GM18907 (cell line): ENCODE results near the gene UBXN4.
"Not testable (repeated sequence)": the region's sequence is repeated elsewhere in the genome, so short reads cannot be mapped to it uniquely, and the experiment has no call there.

Source experiments
- ATAC-seq: cut with Tn5 transposase; IDR thresholded peaks from one replicate; pipeline ENCODE4 v1.9.1; 2021; ENCODE audit warnings: mild to moderate bottlenecking, moderate library complexity; ENCODE audit not compliant: unreplicated experiment

UBXN4 gene

DNA sequence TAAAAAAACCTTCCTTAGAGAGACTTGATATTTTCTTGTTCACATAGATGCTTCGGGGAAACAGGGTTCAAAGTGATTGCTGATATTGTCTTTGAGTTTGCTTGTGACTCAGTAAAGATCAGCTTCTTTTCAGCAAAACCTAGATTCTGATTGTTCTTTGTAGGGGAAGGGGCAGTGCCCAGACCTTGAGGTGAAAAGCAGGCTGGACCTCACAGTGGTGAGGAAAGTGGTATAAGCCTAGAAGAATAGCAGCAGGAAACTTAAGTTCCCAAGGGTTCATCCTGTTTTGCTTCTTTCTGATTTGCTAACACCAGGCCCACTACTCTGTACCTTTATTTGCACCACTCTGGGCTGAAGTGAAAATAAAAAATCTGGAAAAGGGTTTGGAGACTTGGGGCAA is 20.9 kb downstream of the UBXN4 start:
- no peak for ATAC-seq

DNA sequence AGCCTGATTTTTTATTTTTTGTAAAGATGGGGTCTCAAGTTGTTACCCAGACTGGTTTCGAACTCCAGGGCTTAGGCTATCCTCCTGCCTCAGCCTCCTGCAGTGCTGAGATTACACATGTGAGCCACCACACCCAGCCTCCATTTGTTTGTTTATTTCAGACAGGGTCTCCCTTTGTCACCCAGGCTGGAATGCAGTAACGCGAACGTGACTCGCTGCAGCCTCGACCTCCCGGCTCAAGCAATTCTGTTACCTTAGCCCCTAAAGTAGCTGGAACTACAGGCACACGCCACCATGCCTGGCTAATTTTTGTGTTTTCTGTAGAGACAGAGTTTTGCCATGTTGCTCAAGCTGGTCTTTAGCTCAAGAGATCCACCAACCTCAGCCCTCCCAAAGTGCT is 27.2 kb downstream of the UBXN4 start:
- ATAC-seq = no peak

DNA sequence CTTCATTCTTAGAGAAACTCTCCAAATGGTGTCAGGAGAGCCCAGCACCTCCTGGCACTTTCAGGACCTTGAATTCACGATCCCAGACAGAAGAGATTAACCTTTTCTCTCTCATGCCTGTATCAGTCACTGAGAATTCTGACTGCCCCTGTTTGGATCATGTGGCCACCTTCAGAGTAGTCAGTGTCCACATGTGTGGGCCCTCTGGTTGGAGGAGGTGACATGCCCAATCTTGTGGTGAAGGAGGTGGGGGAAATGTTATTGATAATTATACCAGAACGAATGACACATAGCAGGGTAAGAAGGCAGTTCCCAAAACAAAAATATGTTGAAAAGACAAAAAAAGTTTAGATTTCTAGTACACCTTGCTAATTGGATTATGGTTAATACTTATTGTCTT is 31.7 kb downstream of the UBXN4 start:
- no peak for ATAC-seq

DNA sequence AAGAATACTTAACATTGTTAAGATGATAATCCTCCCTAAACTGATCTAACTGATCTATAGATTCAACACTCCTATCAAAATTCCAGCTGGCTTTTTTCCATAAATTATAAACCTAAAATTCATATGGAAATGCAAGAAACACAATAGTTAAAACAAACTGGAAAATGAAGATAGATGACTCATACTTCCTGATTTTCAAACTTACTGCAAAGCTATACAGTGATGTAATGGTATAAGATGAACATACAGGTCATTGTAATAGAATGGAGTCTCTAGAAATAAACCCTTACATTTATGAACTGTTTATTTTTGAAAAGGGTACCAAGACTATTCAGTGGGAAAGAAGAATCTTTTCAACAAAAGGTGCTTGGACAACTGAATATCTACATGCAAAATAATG is 32.3 kb downstream of the UBXN4 start:
- ATAC-seq = no peak

DNA sequence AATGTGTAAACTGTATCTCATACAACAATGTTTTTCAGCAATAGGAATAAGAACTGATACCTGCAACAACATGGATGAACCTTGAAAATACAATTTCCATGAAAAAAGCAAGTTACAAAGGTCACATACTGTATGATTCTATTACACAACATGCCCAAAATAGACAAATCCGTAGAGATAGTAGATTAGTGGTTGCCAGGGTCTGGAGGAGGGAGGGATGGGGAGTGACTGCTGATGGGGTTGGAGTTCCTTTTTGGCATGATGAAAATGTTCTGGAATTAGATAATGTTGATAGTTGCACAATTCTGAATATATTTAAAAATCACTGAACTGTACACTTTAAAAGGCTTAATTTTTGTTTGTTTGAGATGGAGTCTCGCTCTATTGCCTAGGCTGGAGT is 33.8 kb downstream of the UBXN4 start:
- no peak for ATAC-seq

DNA sequence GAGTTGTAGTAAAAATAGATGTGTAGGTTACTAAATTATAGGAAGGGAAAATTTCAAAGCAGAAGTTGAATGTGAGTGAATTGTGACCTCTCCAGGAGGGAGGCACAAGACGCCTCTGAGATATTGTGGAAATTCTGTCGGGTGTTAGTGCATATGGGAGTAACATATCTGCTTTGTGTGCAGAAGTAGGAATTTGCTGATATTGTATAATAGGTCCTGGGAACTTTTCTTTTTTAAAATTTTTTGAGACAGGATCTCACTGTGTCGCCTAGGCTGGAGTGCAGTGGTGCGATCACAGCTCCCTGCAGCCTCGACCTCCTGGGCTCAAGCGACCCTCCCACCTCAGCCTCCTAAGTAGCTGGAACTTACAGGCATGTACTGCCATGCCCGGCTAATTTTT is 34.7 kb downstream of the UBXN4 start:
- no peak for ATAC-seq

DNA sequence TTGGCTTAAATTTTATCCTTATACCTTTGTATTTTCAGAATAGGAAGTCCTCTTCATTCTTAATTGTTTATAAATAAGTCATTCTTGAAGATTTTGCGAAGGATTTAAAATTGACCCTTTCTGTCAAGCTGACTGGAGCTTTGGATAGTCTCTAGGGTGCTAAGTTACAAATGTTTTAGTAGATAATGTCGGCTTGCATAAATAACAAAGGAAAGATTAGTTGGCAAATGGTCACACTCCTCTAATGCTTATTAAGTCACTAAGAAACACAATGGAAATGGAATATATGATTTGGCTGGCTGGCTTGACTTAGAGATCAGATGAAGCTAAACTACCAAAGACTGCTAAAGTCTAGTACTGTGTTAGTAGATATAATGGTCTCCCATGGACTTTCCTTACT is 40.6 kb downstream of the UBXN4 start:
- no peak for ATAC-seq

DNA sequence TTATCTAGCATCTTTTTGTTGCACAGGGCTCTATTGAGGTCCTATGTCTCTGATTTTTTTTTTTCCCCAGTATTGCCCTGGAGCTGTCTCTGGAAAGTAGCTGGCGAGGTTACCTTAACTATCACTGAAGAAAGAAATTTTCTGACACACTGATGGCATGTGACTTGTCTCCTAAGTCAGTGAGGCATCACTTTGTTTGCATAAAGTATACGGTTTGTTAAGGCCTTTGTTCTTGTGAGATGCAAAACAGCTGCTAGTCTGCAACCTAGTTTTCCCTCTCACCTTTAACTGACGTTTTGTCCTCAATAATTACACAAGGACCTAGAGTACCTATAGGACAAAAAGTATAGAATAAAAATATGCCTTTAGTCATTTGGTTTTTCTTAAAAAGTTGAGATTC is 41.8 kb downstream of the UBXN4 start:
- ATAC-seq = no peak

DNA sequence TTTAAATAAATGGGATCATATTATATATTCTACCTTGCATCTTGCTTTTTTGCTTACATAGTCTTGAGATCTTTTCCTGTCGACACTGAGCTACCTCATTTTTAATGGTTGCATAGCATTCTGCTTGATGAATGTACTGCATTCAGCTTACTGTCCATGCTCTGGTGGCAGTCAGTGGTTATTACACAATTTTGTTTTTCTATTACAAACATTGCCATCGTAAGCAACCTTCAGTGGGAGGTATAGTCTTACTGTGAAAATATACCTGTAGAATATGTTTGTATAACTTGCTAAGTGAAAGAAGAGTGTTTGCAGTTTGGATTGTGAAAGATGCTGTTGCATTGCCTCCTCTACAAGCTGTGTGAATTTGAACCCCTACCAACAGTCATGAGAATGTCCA is 43.4 kb downstream of the UBXN4 start:
- no peak for ATAC-seq

DNA sequence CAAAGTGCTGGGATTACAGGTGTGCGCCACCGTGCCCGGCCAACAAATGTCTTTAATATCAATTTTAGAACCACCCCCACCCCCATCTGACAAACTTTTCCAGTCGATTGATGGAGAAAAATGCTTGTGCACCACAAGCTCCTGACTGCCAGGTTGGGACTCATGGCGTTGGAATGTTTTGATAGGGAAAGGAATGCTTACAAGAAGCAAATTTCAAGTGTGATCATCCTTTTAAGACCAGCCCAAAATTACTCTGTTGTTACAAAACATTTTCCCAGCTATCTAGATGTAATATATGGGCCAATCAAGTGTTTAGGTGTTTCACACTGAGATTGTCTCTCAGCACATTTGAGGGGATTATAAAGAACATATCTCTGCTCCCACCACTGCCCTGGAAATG is 45.2 kb downstream of the UBXN4 start:
- ATAC-seq = no peak

DNA sequence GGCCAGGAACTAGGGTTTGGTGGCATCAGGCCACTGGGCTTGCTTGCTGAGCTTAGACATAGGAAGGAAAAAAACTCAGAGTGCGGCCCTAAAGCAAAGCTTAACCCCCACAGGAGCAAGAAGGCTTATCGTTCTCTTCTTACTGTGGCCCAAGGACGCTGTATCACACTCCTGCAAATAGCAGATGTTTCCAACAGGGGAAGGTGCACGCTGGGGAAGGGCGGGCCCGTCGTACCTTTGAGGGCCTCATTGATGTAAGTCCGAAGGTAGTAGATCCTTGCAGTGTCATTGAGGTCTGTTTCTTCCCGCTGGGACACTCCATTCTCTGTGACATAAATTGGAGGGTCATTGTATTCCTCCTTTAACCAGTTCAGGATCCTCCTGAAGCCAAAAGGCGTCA is 48.8 kb downstream of the UBXN4 start:
- no peak for ATAC-seq

DNA sequence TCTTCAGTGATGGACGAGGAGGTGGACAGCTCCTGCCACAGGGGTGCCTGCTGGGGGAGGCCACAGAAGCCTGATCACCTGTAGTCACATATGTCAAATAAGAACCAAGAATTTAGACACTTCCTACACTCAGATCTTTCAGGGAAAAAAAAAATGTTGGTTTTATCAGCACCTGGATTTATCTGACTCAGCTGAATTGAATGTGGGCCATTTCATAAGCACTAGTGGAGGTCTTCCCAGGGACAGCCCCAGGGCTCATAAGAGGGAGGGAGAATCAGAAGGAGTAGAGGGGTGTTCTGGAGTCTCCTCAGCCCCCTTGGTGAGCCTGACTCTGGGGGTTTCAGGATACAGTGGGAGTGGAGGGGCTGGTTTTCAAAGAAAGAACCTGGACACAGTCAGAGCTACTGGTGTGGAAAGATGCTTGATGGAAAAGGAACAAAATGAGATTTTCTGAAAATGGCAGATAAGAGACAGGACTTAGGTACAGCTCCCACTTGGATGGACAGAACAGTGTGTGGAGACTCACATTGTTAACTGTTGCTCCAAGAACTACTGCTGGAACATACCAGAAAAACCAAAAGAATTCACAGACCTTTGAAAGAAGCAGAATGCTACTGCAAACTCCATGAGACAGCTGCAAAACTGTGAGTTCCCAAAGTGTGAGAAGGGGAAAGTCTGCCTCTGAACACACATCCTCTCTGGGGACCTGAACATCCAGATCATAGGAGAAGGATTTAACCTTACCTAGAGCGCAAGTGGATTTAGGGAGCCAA is 49.9 kb downstream of the UBXN4 start:
- no peak for ATAC-seq

DNA sequence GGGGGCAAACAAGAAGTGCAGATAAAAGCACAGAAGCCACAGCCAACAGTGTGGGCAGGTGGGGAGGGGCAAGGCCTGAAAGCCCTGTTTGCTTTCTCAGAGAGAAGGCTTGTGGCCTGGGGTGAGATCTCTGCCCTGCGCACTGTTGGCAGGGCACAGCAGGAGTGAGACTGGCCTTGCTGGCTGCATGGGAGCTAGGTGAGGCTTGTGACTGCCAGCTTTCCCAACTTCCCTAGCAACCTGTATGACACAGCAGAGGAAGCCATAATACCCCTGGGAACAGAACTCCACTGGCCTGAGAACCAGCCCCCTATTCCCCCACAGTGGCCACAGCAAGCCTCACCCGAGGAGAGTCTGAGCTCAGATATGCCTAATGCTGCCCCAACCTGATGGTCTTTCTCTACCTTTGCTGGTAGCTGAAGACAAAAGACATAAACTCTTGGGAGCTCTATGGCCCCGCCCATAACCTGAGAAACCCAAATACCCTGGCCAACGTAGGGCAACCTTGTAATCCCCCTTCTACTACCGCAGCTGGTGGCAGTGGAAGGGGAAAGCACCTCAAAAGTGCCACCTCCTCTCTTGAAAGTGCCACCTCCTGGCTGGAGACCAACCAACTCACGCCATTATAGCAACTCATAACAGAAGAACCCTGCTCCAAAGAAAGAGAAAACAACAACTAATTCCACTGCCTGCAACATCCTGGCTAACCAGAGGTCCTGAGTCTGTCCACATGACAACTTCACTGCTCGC is 50.9 kb downstream of the UBXN4 start:
- peak; percentile 70 for ATAC-seq

DNA sequence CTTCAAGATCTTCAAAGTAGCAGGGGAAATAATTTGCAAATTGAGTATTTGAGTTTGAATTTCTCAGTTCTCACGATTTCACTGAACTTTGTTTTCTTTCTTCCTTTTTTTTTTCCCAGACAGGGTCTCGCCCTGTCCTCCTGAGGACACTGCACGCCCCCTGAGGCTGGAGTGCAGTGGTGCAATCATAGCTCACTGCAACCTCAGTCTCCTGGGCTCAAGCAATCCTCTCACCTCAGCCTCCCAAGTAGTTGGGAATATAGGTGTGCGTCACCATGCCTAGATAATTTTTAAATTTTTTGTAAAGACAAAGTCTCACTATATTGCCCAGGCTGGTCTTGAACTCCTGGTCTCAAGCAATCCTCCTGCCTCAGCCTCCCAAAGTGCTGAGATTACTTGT is 54.0 kb downstream of the UBXN4 start:
- ATAC-seq = not testable (repeated sequence)

DNA sequence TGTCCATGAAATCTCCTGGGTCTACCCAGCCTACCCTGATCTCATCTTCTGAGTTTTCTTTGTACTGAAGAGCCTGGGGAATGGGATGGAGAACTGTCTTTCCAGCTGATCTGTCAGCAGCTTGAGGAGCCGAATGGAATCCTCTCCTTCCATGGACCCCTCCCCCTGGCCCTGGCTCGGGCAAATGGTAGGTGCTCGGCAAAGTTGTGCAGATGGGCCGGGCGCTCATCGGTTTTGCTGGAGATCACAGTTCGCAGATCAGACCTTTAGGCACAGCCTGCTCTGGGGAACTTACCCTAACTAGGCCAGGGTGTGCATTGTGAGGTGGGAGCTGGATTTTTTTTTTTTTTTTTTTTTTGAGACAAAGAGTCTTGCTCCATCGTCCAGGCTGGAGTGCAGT is 55.0 kb downstream of the UBXN4 start:
- no peak for ATAC-seq

DNA sequence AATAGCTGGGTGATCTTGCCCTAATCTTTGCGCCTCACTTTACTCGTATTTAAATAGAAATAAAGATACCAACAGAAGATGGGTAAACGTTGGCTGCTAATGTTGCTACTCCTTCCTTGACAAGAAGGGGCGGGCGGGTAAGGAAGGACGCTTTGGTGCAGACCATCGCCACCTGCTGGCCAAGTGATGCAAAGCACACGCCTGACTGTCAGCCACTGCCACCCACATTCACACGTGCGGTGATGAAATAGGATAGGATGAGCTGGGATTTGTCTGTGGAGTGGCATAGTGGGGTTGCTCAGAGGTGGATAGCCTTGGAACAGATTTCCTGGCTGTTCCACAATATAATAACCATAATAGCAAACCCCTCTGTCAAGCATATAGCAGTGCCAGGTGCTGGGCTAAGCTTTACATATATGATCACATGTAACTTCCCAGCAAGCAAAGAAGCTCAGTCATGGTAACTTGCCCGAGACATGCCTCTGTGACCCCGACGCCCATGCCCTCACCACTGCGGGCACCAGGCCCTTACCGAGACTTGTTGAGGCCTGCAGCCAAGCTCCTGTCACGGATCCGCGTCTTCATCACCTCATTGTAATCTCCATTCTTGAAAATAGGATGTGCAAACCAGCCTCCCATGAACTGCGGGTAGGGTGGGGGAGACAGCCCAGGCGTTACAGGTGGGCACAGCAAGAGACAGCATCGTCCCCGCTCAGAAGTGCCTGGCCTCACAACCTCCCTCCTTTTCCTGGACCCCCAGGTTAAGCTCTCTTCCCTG is 56.0 kb downstream of the UBXN4 start:
- ATAC-seq = peak; percentile 61

DNA sequence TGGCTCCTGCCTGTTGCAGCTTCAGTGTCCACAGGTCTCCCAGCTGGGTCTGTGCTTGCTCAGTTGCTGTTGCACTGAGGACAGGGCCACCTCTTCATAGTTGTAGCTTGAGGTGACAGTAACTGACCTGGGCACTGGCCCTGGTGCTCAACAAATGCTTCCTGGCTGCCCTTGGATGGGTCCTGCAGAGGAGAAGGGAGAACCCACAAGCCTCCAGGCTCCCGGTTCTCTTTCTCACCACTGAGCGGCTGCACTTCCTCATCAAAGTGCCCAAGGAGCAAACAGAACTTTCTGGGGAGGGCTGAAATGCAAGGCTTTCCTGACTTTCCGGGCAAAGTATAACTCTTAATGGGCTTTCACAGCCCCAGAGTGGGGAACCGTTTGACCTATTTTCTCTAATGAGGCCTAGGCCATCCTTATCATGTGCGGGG is 56.6 kb downstream of the UBXN4 start:
- ATAC-seq = no peak

DNA sequence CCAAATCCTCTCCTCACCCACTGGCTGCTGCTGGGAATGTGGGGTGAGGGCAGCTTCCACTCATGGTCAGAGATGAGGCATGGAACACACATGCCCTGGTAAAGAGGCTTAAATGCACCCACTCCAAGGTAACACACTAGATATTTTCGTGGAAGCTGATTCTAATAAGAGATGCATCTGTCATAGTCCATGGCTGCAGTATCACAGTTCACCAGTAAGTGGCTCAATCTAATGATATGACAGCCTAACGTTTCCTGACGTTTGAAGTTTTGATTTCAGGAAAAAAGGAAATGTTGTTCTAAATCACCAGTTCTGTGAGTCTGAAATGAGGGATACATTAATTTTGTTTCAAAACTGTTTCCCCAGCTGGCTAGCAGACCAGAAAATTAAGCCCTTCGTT is 57.1 kb downstream of the UBXN4 start:
- no peak for ATAC-seq

DNA sequence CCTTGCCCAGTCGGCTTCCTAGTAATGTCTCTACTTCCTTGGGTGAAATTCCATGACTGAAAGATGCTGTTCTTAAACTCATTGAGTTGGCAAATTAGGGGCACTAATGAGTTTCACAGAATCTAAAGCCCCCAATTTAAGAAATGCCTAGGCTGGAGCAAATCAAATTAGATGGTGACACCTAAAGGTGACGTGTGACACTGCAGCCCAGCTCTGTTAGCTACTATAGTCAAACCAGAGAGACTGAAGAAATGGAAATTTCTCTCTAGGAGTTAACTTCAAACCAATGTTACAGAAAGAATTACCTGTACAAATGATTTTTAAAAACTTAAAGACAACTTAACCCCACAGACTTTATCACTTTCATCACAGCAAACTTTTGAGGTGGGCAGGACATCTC is 58.1 kb downstream of the UBXN4 start:
- ATAC-seq = no peak

DNA sequence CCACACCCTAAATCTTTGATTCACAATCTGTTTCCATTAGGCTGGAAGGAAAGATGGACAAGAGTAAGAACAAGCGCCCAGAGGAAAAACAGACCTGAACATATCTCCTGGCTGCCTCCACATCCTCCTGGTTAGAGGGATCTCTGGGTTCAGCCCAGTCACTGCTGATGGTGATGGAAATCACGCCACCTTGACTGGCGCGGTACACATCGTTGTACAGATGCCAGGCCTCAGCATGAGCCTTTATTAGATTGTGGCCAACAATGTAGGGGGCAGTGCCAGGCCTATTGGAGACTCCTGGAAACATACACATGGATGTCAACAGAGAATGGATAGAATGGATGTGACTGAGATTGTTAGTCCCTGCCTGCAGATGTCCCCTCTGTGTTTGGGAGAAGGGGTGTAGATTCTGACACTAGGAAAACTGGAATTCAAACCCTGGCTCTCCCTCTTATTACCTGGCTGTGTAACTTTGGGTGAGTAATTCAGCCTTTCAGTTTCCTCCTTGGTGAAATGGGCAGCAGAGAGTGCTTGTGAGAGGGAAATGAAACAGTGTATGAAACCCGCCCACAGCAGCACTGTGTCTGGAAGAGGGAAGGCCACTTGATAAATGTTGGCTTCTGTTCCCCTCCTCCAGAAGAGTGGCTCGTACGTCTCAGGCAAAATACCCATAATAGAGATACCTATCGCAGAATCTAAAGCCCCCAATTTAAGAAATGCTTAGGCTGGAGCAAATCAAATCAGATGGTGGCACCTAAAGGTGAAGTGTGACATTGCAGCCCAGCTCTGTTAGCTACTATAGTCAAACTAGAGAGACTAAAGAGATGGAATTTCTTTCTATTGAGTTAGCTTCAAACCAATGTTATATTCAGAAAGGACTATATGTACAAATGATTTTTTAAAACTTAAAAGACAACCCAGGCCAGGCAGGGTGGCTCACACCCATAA is 59.1 kb downstream of the UBXN4 start:
- no peak for ATAC-seq

DNA sequence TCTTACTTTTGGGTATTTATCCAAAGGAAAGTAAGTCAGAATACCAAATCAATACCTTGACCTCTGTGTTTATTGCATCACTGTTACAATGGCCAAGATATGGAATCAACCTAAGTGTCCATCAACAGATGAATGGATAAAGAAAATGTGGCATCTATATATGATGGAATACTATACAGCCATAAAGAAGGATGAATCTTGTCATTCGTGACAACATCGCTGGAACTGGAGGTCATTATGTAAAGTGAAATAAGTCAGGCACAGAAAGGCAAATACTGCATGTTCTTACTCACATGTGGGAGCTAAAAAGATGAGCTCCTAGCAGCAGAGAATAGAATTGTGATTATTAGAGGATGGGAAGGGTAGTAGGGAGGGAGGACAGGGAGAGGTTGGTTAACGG is 60.7 kb downstream of the UBXN4 start:
- no peak for ATAC-seq
